GM12891 (cell line): ENCODE data around the gene PCBP2.
A peak's percentile ranks its signal among the peaks of the same experiment; 100 is the strongest.

Experiments used
- DNase-seq: peaks from one replicate; pipeline ENCODE4 v3.0.0; 2011; ENCODE audit warnings: low spot score; ENCODE audit not compliant: insufficient read length
- FAIRE-seq: peaks from 2 replicates; lab custom pipeline; 2011; peaks lifted over from hg19 to GRCh38; lab: Jason Lieb, UNC
- PAX5 ChIP-seq: IDR thresholded peaks from 2 replicates; pipeline ENCODE4 v1.6.1; 2011; ENCODE audit warnings: low read length, moderate library complexity, mild to moderate bottlenecking; ENCODE audit not compliant: insufficient read depth, severe bottlenecking
- POLR2A ChIP-seq: IDR thresholded peaks from 2 replicates; pipeline ENCODE4 v1.6.1; 2011; ENCODE audit warnings: low read depth, low read length, control low read depth
- POLR2AphosphoS5 ChIP-seq: IDR thresholded peaks from 2 replicates; pipeline ENCODE4 v1.6.1; 2011; ENCODE audit warnings: low read depth, low read length, control low read depth
- POU2F2 ChIP-seq: IDR thresholded peaks from 2 replicates; pipeline ENCODE4 v1.6.1; 2011; ENCODE audit warnings: low read depth, mild to moderate bottlenecking, control low read depth, low read length, moderate library complexity
- SPI1 ChIP-seq: IDR thresholded peaks from 2 replicates; pipeline ENCODE4 v1.6.1; 2011; ENCODE audit warnings: low read depth, low read length, control low read depth
- TAF1 ChIP-seq: IDR thresholded peaks from 2 replicates; pipeline ENCODE4 v1.6.1; 2011; ENCODE audit warnings: low read depth, low read length, control low read depth

The PCBP2 gene

GRCh38 chr12:53459097-53459496 lies 7.2 kb downstream of the PCBP2 start:
- FAIRE-seq, result no peak
- TF ChIP-seq POLR2A (no peak), POLR2AphosphoS5 (no peak), SPI1 (no peak), POU2F2 (no peak), TAF1 (no peak), PAX5 (no peak)
- no peak for DNase-seq

DNA sequence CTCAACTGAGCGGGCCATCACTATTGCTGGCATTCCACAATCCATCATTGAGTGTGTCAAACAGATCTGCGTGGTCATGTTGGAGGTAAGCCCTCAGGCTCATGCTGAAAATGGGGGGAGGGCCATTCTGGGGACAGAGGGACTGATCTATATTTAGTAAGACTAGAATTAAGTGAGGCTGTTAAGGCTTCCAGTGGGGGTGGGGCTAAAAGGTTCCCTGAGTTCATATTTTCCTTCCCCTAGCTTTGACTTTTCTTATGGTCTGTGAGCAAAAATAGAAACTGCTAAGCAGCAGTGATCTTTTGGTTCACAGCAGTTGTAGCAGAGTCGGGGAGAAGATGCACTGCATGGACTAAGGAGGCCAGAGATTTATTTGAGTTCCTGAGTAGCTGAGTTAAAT lies 9.2 kb downstream of the PCBP2 start:
- DNase-seq, result no peak
- TF ChIP-seq SPI1 (no peak), POLR2A (peak; percentile 49; the same call in 1 of the 2 replicates), POLR2AphosphoS5 (0 out of 2 replicates have a peak, but pooled peaks have one; percentile 37)
- no peak for FAIRE-seq

- FAIRE-seq, result no peak
- DNase-seq, result no peak
- TF ChIP-seq TAF1 (no peak), POU2F2 (no peak), POLR2A (0 out of 2 replicates have a peak, but pooled peaks have one; percentile 7), POLR2AphosphoS5 (no peak; the same call in 1 of the 2 replicates)
Observed at GRCh38 chr12:53461591-53461990, 9.7 kb downstream of the PCBP2 start.

DNA sequence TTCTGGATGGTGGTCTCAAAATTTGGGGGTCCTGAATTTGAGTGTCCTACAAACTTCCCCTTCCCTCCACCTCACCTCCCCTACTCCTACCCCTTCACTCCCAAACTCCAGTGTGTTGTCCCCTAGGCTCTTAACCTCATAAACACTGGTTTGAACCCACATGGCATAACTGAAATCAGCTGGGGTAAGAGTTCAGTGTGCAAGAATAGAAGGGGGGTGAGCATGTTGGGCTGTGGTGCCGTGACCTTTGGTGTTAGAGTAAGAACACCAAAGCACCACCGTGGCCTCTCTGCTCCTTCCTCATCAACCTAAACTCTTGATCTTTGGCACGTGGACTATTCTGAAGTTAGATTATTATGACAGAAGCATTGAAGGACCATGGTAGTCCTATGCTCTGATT lies 11.0 kb downstream of the PCBP2 start:
- FAIRE-seq, result no peak
- no peak for DNase-seq
- no peak for TF ChIP-seq PAX5
- no peak for TF ChIP-seq POLR2AphosphoS5
- no peak for TF ChIP-seq POU2F2
- TF ChIP-seq POLR2A, result no peak
- no peak for TF ChIP-seq SPI1

DNA sequence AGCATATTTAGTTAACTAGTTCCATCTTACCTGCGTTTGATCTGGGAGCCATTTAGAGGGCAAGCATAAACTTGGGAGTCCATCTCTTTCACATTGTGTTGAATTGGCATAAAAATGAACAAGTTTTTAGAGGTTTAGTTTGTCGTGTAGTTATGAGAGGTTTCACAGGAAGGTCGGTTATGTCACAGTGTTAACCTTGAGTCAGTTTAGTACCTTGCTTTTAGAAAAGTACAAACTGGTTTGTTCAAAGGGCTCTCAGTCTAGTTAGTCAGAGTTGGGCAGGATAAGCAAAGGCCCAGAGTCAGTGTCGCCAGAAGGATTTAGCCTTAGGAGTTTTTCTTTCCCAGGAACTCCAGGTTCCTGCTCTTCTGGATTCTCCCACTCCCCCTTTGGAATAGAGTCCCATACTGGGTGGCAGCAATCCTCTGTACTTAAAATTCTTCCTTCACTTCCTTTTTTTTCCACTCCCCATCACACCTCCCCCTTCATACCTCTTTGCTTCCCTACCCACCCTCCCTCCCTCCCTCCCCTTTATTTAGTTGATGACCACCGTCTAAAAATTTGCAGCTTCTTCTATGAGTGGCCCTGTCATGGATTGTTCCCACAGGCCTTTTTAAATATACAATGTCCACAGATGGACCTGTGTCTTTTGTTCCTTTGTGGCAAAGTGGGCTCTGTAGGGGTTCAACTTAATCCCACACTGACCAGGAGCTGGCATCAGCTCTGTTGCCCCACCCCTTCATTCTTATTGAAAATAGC lies 12.1 kb downstream of the PCBP2 start:
- DNase-seq, result no peak
- FAIRE-seq, result no peak
- TF ChIP-seq SPI1 (0 out of 2 replicates have a peak, but pooled peaks have one; percentile 15), TAF1 (no peak)

GRCh38 chr12:53464685-53465418 lies 12.9 kb downstream of the PCBP2 start:
- TF ChIP-seq POLR2AphosphoS5, result no peak
- no peak; the same call in 1 of the 2 replicates for TF ChIP-seq POLR2A
- no peak for TF ChIP-seq SPI1
- TF ChIP-seq POU2F2, result no peak
- no peak for TF ChIP-seq PAX5
- no peak for TF ChIP-seq TAF1
- FAIRE-seq, result no peak
- no peak for DNase-seq

- no peak for DNase-seq
- TF ChIP-seq SPI1 (no peak), POU2F2 (no peak), PAX5 (no peak), POLR2A (no peak), POLR2AphosphoS5 (no peak), TAF1 (no peak)
- FAIRE-seq, result no peak
Observed at GRCh38 chr12:53465679-53466078, 13.8 kb downstream of the PCBP2 start.

DNA sequence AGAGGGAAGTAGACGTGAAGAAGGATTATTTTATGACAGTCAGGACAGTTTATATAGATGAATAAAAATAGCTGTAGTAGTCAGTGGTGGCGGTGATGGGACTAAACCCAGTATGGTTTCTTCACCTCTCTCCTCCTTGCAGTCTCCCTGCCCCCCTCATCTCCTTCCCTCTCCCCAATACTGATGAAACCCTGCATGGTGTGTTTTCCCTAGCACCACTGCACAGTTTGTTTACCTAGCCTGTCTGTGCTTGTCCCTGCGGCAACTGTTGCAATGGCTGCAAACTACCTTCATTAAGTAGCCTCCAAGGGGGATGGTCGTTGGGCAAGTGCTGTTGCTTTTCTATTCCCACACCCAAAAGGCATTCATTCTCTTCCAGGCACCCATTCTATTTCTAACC lies 14.7 kb downstream of the PCBP2 start:
- no peak for FAIRE-seq
- TF ChIP-seq TAF1 (no peak), POU2F2 (no peak), SPI1 (no peak), POLR2A (no peak; the same call in 1 of the 2 replicates), POLR2AphosphoS5 (no peak; the same call in 1 of the 2 replicates), PAX5 (no peak)
- no peak for DNase-seq

DNA sequence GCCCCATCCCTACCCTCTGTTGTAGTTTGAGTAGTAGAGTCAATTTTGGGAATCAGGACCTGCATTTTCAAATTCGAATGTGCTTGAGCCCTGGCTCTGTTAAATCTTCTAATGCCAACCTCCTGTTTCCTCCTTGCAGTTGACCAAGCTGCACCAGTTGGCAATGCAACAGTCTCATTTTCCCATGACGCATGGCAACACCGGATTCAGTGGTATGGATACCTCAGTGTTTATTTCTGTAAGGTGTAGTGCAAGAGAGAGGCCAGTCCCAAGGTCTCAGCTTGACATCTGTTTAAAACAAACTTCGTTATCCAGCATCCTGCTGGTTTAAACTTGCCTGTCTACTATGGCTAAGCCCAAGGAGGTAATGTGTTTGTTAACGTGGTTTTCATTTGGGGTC lies 15.2 kb downstream of the PCBP2 start:
- TF ChIP-seq POLR2AphosphoS5, result no peak; the same call in 1 of the 2 replicates
- TF ChIP-seq TAF1, result no peak
- TF ChIP-seq SPI1, result no peak
- TF ChIP-seq POU2F2, result no peak
- no peak; the same call in 1 of the 2 replicates for TF ChIP-seq POLR2A
- no peak for TF ChIP-seq PAX5
- FAIRE-seq (no peak), DNase-seq (no peak)

DNA sequence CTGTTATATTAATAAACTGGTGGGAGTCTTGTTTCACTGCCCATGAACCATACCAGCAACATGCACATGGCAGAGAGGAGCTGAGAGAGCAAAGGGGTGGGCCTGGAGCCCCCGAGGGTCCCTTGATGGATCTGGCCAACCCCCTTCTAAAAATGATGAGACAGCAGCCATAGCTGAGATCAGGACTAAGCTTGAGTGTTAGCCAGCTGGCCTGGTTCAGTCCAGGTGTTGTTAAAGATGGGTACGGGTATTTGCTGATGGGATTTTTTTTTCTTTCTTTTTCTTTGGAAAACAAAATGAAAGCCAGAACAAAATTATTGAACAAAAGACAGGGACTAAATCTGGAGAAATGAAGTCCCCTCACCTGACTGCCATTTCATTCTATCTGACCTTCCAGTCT lies 16.0 kb downstream of the PCBP2 start:
- FAIRE-seq (no peak), DNase-seq (no peak)
- TF ChIP-seq SPI1, result no peak
- no peak for TF ChIP-seq POLR2A
- TF ChIP-seq TAF1, result no peak
- no peak for TF ChIP-seq PAX5
- TF ChIP-seq POLR2AphosphoS5, result no peak
- no peak for TF ChIP-seq POU2F2
